GM18861 (cell line): ENCODE measurements around the gene TBC1D19.

Experiments
- ATAC-seq: cut with Tn5 transposase; IDR thresholded peaks from one replicate; pipeline ENCODE4 v1.9.1; 2021; ENCODE audit not compliant: unreplicated experiment

Gene TBC1D19

DNA sequence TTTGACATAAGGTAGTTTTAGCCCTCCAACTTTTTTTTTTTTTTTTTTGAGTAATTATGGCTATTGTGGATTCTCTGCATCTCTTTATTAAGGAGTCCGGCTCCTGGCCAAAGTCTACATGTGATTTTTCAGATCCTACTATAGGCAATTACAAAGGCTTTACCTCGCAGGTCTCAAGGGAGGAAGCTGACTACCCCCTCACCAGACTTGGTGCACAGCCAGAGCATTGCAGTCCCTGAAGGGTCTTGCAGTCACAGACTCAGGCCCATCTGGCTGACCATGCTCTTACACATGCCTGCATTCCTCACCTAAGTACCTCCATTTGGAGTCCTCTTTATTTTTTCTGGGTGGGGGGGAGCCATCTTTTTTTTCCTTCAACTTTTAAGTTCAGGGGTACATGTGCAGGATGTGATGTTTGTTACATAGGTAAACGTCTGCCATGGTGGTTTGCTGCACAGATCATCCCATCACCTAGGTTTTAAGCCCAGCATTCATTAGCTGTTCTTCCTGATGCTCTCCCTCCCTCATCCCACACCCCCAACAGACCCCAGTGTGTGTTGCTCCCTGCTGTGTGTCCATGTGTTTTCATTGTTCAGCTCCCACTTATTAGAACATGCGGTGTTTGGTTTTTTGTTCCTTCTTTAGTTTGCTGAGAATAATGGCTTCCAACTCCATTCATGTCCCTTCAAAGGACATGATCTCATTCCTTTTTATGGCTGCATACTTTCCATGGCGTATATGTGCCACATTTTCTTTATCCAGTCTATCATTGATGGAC is 188.4 kb downstream of the TBC1D19 start:
- no peak for ATAC-seq

DNA sequence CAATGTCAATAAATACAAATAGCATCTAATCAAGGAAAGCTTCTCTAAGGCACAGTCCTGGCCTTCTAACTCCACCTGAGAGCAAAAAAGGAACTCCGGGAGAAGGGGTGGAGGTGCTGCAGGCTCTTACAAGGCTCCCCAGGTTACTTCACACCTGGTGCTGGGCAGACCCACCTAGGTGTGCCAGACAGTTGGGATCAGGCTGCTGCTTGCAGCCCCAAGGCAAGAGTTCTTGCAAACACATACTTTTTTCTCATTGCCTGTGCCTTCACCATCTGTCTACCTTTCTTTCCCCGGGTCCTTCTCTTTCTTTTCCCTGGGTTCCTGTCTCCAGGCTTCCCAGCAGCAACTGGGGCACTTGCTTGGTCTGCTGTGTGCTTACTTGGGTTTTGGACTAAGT is 195.3 kb downstream of the TBC1D19 start:
- ATAC-seq = no peak

DNA sequence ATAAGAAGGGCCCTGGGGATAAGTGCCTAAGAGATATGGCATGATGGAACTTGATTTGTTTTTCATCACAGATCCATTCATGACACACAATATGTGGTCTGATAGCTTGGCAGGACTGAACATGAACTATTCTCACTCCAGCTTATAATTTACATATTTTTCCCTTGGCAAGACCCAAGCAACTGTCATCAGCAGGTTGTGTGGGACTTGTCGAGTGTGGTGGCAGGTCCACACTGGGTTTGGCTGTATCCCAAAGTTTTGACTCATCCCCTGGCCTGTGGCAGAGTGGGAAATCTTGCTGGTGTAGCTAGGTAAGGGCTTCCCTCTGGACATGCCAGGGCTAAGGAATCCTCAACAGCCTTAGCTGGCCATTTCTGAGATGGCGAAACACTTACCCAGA is 195.8 kb downstream of the TBC1D19 start:
- ATAC-seq = no peak

DNA sequence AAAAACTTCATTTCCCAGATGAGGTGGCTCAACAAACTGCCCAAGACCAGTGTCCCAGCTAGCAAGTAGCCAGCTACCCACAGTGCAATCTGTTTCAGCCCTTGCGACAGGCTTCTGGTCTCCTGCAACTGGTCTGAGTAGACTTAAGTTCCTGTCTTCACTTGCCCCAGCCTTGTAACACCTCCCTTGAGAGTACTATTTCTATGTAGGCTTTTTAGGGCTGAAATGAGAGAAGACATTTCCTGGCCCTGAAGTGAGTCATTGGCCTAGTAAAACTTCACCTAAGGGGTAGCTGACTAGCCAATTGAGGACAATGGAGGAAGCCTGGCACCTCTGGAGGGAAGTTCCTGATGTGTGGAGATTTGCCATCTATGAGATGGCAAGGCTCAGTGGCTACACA is 196.7 kb downstream of the TBC1D19 start:
- peak; percentile 97 for ATAC-seq

DNA sequence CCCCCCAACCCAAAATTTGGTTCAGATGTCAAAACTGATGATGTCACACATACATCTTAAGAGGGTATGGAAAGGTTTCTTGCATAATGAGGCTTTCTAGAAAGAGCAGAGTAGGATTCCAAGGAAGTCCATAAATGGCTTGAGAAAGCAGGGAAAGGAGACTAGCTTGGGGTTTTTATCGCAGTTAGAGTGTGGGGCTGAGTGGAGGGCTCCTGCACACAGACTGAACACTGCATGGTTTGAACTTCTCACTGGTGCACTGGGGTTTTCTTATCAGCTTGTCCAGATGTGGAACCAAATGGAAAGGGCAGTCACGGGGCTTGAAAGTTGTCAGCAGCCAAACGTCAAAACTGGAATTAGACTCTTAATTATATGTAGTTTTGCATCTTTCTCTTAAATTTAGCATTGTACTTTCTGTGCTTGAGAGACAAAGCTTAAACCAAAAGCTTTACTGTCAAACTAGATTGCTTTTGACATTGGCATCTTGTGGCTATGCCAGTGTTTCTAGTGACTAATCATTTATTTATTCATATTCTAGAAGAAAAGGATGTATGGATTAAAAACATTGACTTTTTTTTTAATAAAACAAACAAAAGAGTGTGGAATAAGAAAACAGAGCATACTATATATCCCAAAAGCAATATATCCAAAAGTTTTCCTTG is 198.4 kb downstream of the TBC1D19 start:
- ATAC-seq = no peak

DNA sequence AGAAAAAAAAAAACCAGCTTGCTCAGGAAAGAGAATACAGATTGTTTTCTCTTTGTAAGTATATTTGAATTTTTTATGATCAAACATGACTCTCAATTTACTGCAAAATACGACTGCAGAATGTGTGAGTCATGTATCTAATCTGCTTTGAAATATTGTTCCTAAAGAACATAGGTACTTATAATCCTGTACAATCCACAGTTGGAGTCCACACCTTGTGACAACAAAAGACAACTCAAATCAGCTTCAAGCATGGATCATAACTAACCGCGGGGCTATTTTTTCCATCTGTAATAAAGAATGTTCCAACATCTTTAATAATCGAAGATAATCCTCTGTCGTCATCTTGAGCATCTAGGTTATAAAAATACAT is 198.9 kb downstream of the TBC1D19 start:
- ATAC-seq = no peak

DNA sequence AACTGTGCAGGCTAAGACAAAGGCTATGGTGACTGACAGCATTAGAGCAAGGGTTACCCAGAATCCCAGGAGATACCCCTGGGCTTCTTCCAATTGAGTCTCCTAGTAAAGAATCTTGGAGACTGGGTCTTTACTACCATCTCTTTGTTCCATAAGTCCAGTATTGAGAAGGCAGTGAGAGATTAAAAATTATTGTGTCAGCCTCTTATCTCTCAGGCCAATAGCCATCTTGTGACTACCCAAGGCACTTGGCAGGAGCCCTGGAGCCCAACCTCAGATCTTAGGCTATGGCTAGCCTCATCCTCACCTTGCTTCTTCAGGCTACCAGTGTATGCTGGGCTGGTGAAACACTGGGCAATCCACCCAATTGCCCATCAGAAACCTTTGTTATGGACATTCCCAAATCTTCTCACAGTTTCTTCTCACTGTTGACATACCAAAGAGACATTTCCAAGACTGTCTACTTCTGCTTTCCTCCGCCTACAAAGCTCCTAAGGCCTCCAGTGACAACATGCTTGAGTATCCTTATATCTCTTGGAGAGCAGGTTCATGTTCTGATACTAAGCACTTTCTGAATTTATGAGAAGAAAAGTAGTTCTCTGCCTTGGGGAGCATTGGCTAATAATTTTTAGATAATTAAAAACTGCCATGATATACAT is 200.5 kb downstream of the TBC1D19 start:
- ATAC-seq = no peak

DNA sequence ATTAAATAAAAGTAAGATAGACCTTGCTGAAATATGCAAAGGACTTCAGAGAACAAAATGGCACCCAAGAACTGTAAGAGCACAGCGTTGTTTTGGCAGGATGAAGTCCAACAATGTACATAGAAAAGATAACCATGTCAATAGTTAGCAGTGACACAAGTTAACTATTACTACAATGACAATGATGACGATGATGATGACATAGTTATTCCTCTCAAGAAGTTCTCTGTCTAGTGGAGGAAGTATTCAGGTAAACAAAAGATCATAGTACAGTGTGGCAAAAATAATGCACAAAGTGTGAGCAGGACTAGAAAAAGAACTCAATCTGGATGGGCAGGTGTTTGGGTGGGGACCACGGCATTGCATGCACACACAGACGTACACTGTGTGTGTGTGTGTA is 201.4 kb downstream of the TBC1D19 start:
- no peak for ATAC-seq

DNA sequence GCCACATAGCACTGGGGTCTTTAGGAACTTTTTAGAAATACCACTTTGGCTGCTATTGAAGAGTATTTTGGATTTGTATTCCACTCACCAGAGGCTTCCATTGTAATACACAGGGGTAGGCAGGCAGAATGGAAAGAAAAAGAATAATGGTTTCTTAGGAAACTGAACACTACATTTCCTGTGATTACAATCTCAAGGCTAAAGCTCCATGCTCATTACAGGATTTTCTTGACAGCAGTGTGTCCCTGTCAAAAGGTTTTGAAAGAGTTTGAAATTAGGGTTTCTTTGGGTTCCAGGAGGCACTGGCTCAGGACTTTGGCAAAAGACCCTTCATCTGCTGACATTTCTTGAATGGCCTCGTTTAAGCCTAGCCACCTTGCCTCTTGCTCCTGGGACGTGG is 201.9 kb downstream of the TBC1D19 start:
- ATAC-seq = no peak

DNA sequence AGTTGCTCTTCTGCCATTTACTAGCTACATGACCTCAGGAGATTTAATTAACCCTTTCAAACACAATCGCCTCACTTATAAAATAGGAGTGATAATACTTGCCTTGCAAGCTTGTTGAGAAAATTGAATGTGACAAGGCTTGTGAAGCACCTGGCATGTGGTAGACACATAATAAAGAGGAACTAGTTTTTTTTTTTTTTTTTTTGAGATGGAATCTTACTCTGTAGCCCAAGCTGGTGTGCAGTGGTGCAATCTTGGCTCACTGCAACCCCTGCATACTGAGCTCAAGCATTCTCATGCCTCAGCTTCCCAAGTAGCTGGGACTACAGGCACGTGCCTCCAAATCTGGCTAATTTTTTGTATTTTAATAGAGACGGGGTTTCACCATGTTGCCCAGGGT is 203.0 kb downstream of the TBC1D19 start:
- no peak for ATAC-seq

DNA sequence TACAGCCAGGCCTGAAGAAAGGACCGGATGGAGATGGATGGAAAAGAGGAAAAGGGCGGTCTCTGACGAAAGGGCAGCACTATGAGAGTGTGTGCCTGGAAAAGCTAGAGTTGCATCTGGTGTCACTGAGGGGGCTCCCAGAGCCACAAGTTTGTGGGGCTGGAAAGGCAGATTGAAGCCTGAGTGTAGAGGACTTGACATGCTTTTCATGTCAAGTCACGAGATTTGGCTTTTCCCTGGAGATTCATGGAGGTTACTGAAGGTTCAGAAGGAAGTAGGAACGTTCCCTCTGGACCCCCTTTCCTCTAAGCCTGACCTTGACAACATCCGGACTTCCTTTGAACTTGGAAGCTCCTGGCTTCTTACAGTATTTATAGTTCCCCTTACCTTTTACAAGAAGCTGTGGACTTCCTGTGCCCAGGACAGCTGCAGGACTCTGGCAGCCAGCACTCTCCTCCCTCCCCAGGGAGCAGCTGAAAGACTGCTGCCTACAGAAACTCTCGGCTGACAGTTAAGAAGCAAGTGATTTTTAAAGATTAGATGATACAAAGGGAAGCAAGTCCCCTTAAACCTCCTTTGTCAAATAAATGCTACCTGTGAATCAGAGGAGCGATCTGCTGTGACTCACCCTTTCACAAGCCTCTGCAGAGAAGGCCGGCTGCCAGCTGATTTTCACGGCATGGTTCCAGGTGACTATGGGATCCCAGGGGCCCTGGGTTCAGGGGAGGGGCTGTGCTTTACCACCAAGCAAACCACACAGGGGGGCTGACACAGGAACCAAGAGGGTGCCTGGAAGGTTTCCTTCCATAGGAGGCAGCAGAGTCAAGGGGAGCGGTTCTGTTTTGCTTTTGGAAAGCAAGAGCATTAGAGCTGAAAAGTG is 203.8 kb downstream of the TBC1D19 start:
- no peak for ATAC-seq

DNA sequence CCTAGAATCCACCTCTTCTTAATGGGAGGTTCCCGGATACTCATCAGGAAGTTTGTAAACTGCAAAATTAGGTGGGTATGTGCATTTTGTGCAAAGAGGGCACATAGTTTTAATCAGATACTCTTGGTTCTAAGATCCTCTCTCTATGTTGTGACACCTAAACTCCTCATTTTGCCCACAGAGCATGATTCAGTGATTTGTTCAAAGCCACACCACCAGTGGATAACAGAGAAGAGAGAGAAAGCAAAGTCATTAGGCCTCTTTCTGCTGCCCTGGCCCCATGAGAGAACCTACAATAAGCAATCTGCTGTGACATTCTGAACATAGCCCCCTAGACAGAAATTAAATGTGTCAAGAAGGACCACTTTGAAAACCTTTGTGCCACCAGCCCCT is 204.5 kb downstream of the TBC1D19 start:
- ATAC-seq = no peak

DNA sequence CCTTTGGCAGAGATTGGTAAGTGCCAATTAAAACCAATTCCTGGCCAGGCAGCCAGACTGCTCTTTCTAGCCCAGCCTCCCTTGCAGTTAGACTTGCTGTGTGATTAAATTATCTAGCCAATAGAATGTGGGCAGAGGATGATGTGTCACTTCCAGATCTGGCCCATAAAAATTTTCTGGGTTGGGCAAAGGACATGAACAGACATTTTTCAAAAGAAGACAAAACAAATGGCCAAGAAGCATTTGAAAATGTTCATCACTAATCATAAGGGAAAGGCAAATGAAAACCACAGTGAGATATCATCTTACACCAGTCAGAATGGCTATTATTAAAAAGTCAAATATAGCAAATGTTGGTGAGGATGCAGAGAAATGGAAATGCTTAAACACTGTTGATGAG is 205.3 kb downstream of the TBC1D19 start:
- ATAC-seq = no peak

DNA sequence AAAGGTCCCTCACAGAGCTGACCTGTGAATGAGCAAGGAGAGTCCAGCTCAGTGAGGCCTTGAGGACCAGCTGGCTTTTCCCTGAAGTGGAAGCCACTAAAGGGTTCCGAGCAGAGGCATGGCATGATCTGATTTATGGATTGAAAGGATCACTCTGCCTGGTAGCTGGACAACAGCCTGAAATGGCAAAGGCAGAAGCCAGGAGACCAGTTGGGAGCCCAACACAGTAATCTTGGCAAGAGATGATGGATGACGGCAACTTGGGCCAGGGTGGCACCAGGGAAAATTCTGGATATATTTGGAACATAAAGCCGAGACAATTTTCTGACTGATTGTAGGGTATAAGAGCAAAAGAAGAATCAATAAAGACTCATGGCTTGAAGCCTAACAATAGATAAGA is 207.5 kb downstream of the TBC1D19 start:
- no peak for ATAC-seq

DNA sequence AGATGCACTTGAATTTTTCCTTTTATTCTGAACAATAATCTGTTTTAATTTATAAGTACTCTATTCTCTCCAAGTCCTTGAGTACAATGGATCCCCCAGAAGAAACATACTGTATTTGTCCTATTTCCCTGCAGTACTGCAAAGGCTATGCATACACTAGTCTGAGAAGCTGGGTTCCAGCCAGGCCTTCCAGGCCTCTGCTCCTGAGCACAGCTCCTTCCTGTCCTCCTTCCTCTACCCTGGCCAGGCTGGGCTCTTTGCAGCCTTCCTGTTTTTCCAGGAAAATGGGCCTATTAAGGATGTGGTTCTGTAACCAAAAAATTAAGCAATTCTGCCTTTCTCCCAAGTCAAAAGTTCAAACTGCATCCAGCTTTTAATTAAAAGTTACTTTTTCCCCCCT is 208.8 kb downstream of the TBC1D19 start:
- no peak for ATAC-seq

DNA sequence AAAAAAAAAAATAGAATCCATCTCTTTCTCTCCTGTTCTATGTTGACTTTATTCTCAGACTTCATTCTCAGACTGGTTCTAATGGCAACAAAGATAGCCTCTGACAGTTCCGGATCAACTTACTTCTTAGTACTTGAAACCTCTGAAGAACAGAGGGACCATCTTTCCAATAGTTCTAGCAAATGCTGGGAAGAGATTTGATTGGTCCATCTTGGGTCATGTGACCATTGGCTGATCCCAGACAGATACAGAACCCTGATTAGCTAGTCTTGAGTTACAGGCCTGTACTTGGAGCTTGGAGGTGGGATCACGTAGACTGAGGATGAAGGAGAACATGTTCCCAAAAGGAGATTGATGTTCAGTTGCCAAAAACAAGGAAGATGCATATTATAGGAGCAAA is 209.9 kb downstream of the TBC1D19 start:
- no peak for ATAC-seq

DNA sequence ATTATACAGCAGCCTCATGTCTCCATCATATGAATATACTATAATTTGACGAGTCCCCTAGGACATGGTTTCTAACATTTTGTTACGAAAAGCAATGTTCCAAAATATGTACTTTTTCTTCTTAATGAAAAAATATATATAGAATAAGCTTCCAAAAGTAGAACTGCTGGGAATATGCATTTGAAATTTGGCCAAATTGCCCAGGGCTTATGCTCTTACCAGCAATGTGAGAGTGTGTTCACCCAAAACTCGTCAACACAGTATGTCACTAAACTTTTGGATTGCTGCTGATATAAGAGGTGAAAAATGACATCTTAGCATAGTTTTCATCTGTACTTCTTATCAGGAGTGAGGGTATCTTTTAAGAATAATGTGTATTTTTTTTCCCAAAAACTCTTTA is 212.2 kb downstream of the TBC1D19 start:
- no peak for ATAC-seq

DNA sequence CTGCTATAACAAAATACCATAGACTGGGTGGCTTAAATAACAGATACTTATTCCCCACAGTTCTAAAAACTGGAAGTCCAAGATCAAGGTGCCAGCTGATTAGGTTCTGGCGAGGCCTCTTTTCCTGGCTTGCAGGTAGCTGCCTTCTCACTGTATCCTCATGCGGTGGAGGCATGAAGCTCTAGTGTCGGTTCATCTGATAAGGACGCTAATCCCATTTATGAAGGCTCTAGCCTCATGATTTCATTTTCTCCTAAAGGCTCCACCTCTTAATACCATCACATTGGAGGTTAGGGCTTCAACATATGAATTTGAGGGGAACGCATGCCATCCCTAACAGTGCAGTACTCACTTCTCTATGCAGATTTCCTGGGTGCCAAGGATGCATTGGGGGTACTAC is 218.9 kb downstream of the TBC1D19 start:
- no peak for ATAC-seq

DNA sequence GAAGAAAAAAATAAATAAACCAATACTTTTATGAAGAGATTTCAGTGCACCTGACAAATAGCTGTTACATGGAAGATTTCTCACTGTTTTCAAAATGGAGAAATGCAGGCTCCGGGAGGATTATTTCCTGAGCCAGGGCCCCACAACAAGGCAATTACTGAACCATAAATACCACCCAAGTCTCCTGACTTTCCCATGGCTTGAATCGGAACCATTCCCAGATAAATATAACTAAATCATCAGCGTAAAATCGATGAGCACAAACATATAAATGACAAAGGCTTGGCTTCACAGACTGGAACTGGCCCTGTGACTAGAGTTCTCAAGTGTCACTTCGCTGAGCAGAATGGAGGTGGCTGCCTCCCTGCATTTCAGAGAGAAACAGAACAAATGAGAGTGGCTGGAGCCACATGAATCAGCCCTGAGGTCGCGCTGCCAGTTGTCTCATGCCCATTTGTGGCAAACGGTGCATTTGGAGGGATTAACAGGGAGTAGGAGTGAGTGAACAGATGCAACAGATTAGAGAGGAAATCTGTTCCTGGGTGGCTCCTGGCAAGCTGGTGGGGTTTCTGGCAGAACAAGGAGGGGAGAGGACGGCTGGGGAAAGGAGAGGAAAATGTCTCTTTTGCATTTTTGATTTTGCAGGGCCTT is 219.5 kb downstream of the TBC1D19 start:
- no peak for ATAC-seq

DNA sequence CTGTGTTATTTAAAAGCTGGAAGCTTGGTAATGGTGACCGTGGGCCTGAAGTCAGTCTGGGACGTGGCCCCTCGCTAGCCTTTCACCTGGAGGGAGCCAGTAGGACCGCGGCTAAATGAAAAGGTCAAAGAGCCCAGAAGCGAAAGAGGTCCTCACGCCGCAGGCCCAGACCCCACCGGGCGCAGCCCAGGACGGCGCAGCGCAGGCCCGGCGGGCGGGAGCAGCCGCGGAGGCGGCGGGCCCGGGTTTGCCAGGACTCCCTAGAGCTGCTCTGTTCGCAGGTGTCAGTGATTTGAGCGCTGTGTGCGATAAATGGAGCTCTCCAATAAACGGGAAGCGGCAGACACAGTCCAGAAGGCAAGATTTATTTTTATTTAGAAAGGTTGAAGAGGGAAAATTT is 220.6 kb downstream of the TBC1D19 start:
- no peak for ATAC-seq

DNA sequence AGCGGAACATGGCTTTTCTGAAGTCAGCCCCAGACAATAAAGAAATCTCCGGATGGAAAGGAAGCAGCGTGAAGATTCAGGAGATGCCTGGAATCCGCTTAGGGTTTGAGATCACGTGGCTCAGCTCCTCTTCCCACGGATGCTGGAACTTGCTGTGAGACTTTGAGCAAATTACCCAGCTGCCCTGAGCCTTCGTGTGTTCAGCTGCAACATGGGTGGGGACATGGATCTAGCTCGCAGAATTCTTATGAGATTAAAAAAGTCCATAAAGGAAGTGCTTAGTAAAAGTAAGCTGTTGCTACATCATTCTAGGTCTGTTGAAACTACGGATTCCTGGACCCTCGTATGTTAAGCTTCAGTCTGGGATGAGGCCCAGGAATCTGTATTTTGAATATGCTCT is 221.0 kb downstream of the TBC1D19 start:
- ATAC-seq = no peak
